WTC11 (cell line): ENCODE results near the gene LHX4. TPM values are rescaled to one million over a fixed set of nuclear protein-coding genes. Genes with fewer than 3 reads are reported as not detected.

ENCODE experiments used
- ATAC-seq: fragments of 200-7000 bp; cut with Tn5 transposase; 2 replicates; pipeline ENCODE4 v1.10.0; 2021; ENCODE audit warnings: mild to moderate bottlenecking, moderate library complexity
- CTCF ChIA-PET: fragments of 300-600 bp; sonication (Branson Sonifier 250); formaldehyde crosslinking; loops from one replicate; lab custom pipeline; 2021; ENCODE audit warnings: antibody characterized with exemption; lab: Charles Lee
- POLR2A ChIA-PET: fragments of 350-600 bp; sonication (Branson Sonifier 250); formaldehyde crosslinking; loops from one replicate; lab custom pipeline; 2021; ENCODE audit warnings: antibody characterized with exemption; lab: Charles Lee
- DNase-seq: peaks from one replicate; pipeline ENCODE4 v3.0.0; 2021; ENCODE audit warnings: low spot score
- H3K27ac Mint-ChIP-seq: 2 replicates; pipeline ENCODE4 v1.8.0; 2021; ENCODE audit warnings: mixed read lengths
- H3K27me3 Mint-ChIP-seq: 2 replicates; pipeline ENCODE4 v1.8.0; 2021; ENCODE audit warnings: low read depth, mild to moderate bottlenecking, moderate library complexity, mixed read lengths
- H3K36me3 Mint-ChIP-seq: 2 replicates; pipeline ENCODE4 v1.8.0; 2021; ENCODE audit warnings: mixed read lengths
- H3K4me1 Mint-ChIP-seq: 2 replicates; pipeline ENCODE4 v1.8.0; 2022; ENCODE audit warnings: mixed read lengths
- H3K4me3 Mint-ChIP-seq: 2 replicates; pipeline ENCODE4 v1.8.0; 2021; ENCODE audit warnings: mild to moderate bottlenecking, moderate library complexity, mixed read lengths
- H3K9me3 Mint-ChIP-seq: 2 replicates; pipeline ENCODE4 v1.8.0; 2021; ENCODE audit warnings: mixed read lengths
- CTCF ChIP-seq: fragments of 200-600 bp; IDR thresholded peaks from 2 replicates; pipeline ENCODE4 v1.8.0; 2022; ENCODE audit warnings: antibody characterized with exemption
- JUN ChIP-seq: sonication (generic); formaldehyde crosslinking; IDR thresholded peaks from 2 replicates; pipeline ENCODE4 v1.8.0; 2023; ENCODE audit warnings: mild to moderate bottlenecking, missing genetic modification reagents
- MAX ChIP-seq: sonication (generic); formaldehyde crosslinking; IDR thresholded peaks from 2 replicates; pipeline ENCODE4 v1.8.0; 2022; ENCODE audit warnings: mild to moderate bottlenecking, missing genetic modification reagents
- MLX ChIP-seq: sonication (generic); formaldehyde crosslinking; IDR thresholded peaks from 2 replicates; pipeline ENCODE4 v1.8.1; 2023; ENCODE audit warnings: mild to moderate bottlenecking, missing genetic modification reagents, moderate library complexity
- NR1H2 ChIP-seq: sonication (generic); formaldehyde crosslinking; IDR thresholded peaks from 2 replicates; pipeline ENCODE4 v1.9.0; 2021; ENCODE audit warnings: mild to moderate bottlenecking, moderate library complexity, missing genetic modification reagents
- PRRX2 ChIP-seq: fragments of 250-450 bp; sonication (Bioruptor Pico); IDR thresholded peaks from 2 replicates; pipeline ENCODE4 v1.8.0; 2021; ENCODE audit warnings: mild to moderate bottlenecking
- RORB ChIP-seq: fragments of 250-450 bp; sonication (Bioruptor Pico); IDR thresholded peaks from 2 replicates; pipeline ENCODE4 v1.9.0; 2021; ENCODE audit warnings: mild to moderate bottlenecking
- USF1 ChIP-seq: sonication (generic); formaldehyde crosslinking; IDR thresholded peaks from 2 replicates; pipeline ENCODE4 v1.8.0; 2022; ENCODE audit warnings: mild to moderate bottlenecking, missing genetic modification reagents
- ZNF219 ChIP-seq: sonication (generic); formaldehyde crosslinking; IDR thresholded peaks from 2 replicates; pipeline ENCODE4 v1.8.0; 2023; ENCODE audit warnings: missing genetic modification reagents, mild to moderate bottlenecking, borderline replicate concordance
- ZNF232 ChIP-seq: sonication (generic); formaldehyde crosslinking; IDR thresholded peaks from 2 replicates; pipeline ENCODE4 v1.8.0; 2022; ENCODE audit warnings: mild to moderate bottlenecking, missing genetic modification reagents
- ZNF396 ChIP-seq: fragments of 250-450 bp; sonication (Bioruptor Pico); IDR thresholded peaks from 2 replicates; pipeline ENCODE4 v1.8.0; 2021; ENCODE audit warnings: mild to moderate bottlenecking, moderate library complexity, borderline replicate concordance
- ZNF425 ChIP-seq: fragments of 250-450 bp; sonication (Bioruptor Pico); conservative IDR thresholded peaks from 2 replicates; pipeline ENCODE4 v1.9.0; 2021; ENCODE audit warnings: mild to moderate bottlenecking
- total RNA-seq: library from RNA; stranded (reverse); gene quantifications from 3 replicates; pipeline ENCODE4 v1.2.3, GENCODE V29; 2021
- TF ChIP-seq, protein P1 (sequence below): sonication (generic); formaldehyde crosslinking; IDR thresholded peaks from 2 replicates; pipeline ENCODE4 v1.8.1; 2023; ENCODE audit warnings: mild to moderate bottlenecking, moderate library complexity, missing genetic modification reagents
- TF ChIP-seq, protein P2 (sequence below): sonication (generic); formaldehyde crosslinking; IDR thresholded peaks from 2 replicates; pipeline ENCODE4 v1.8.1; 2022; ENCODE audit warnings: low read depth, mild to moderate bottlenecking, moderate library complexity, missing genetic modification reagents, borderline replicate concordance
- TF ChIP-seq, protein P3 (sequence below): fragments of 250-450 bp; sonication (Bioruptor Pico); IDR thresholded peaks from 2 replicates; pipeline ENCODE4 v2.1.2; 2022; ENCODE audit warnings: mild to moderate bottlenecking, moderate library complexity
- TF ChIP-seq, protein P4 (sequence below): sonication (generic); formaldehyde crosslinking; IDR thresholded peaks from 2 replicates; pipeline ENCODE4 v1.8.1; 2022; ENCODE audit warnings: low read depth, missing genetic modification reagents, borderline replicate concordance
- TF ChIP-seq, protein P5 (sequence below): fragments of 250-450 bp; sonication (Bioruptor Pico); IDR thresholded peaks from 2 replicates; pipeline ENCODE4 v1.9.0; 2021; ENCODE audit warnings: moderate library complexity, mild to moderate bottlenecking, inconsistent platforms, borderline replicate concordance

Gene LHX4
- total RNA-seq, 1 experiment from 2014 or later, result 19.2 TPM

DNA sequence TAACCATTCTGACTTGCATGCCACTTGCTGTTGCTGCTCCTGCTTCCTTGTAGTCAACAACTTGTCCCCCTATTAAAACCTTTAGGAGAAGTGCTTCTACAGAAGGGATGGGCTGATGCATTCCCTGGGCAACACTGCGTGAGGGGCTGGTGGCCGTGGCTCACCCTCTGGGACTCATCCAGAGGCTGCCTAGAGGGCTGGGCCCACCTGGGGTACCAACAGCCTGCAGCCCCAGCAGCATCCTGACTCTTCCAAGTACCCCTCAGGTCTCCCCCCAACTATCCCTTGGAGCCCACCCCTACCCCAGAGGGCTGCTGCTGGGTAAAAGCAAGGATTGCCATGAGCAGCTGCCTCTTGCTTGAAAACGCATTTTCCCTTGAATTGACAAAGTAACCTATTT, 34.7 kb upstream of the LHX4 start (continued):
- no peak for TF ChIP-seq CTCF
- no peak for TF ChIP-seq USF1 (CRISPR knock-in tag)
- TF ChIP-seq, protein P1, sequence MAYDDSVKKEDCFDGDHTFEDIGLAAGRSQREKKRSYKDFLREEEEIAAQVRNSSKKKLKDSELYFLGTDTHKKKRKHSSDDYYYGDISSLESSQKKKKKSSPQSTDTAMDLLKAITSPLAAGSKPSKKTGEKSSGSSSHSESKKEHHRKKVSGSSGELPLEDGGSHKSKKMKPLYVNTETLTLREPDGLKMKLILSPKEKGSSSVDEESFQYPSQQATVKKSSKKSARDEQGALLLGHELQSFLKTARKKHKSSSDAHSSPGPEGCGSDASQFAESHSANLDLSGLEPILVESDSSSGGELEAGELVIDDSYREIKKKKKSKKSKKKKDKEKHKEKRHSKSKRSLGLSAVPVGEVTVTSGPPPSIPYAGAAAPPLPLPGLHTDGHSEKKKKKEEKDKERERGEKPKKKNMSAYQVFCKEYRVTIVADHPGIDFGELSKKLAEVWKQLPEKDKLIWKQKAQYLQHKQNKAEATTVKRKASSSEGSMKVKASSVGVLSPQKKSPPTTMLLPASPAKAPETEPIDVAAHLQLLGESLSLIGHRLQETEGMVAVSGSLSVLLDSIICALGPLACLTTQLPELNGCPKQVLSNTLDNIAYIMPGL (CRISPR knock-in tag), result no peak
- TF ChIP-seq ZNF232 (CRISPR knock-in tag), result no peak
- no peak for TF ChIP-seq ZNF396 (CRISPR knock-in tag)

DNA sequence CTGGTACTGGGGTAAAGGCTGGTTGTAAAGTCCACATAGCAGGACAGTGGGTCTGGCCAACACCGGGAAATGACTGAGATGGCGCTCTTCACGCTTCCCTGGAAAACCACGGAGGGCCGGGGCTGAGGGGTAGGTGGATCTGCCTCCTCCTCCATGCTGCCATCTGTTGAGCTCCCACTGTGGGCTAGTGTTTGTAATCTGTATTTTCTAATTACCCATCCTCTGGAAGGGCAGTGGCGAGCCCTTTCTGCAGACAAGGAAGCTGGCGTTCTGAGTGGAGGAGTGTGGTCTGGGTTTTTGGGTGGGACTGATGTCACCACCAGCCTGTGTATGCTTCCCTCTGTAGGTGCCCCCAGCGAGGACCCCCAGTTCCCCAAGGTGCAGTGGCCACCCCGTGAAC, 34.1 kb upstream of the LHX4 start:
- POLR2A ChIA-PET, result no interaction called here
- Mint-ChIP-seq H3K27ac (no peak overlapping the region), H3K9me3 (no peaks in the 10 kb centered on the region), H3K27me3 (no peaks in the 10 kb centered on the region), H3K36me3 (peaks cover 26% of the 10 kb centered on the region), H3K4me1 (peaks cover 3% of the 10 kb centered on the region; the same call in 1 of the 2 replicates), H3K4me3 (no peak overlapping the region)
- DNase-seq (no peak), ATAC-seq (no peak)
- CTCF ChIA-PET, result interaction anchor here (0.6 to 3.7 kb wide), 5 partner anchors 8 to 36 kb away, joined by 3 to 23 read pairs (median 5); no protein-coding TSS in a partner anchor
- TF ChIP-seq ZNF425 (CRISPR knock-in tag) (no peak), MAX (no peak), RORB (CRISPR knock-in tag) (no peak), JUN (CRISPR knock-in tag) (no peak), ZNF219 (CRISPR knock-in tag) (no peak), PRRX2 (CRISPR knock-in tag) (no peak)
- TF ChIP-seq, protein P2, sequence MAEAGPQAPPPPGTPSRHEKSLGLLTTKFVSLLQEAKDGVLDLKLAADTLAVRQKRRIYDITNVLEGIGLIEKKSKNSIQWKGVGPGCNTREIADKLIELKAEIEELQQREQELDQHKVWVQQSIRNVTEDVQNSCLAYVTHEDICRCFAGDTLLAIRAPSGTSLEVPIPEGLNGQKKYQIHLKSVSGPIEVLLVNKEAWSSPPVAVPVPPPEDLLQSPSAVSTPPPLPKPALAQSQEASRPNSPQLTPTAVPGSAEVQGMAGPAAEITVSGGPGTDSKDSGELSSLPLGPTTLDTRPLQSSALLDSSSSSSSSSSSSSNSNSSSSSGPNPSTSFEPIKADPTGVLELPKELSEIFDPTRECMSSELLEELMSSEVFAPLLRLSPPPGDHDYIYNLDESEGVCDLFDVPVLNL, result no peak
- TF ChIP-seq, protein P3, sequence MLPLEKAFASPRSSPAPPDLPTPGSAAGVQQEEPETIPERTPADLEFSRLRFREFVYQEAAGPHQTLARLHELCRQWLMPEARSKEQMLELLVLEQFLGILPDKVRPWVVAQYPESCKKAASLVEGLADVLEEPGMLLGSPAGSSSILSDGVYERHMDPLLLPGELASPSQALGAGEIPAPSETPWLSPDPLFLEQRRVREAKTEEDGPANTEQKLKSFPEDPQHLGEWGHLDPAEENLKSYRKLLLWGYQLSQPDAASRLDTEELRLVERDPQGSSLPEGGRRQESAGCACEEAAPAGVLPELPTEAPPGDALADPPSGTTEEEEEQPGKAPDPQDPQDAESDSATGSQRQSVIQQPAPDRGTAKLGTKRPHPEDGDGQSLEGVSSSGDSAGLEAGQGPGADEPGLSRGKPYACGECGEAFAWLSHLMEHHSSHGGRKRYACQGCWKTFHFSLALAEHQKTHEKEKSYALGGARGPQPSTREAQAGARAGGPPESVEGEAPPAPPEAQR (CRISPR knock-in tag), result no peak

DNA sequence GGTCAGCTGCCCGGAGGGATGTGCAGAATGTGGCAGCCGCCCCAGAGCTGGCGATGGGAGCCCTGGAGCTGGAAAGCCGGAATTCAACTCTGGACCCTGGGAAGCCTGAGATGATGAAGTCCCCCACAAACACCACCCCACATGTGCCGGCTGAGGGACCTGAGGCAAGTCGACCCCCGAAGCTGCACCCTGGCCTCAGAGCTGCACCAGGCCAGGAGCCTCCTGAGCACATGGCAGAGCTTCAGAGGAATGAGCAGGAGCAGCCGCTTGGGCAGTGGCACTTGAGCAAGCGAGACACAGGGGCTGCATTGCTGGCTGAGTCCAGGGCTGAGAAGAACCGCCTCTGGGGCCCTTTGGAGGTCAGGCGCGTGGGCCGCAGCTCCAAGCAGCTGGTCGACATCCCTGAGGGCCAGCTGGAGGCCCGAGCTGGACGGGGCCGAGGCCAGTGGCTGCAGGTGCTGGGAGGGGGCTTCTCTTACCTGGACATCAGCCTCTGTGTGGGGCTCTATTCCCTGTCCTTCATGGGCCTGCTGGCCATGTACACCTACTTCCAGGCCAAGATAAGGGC, 33.5 kb upstream of the LHX4 start:
- Mint-ChIP-seq H3K27me3 (no peaks in the 10 kb centered on the region), H3K36me3 (peaks cover 20% of the 10 kb centered on the region), H3K4me3 (no peak overlapping the region), H3K27ac (no peak overlapping the region), H3K9me3 (no peaks in the 10 kb centered on the region), H3K4me1 (peaks cover 3% of the 10 kb centered on the region; the same call in 1 of the 2 replicates)
- ChIA-PET POLR2A (no interaction called here), CTCF (interaction anchor here (0.6 to 3.7 kb wide), 6 partner anchors 9 to 36 kb away, joined by 3 to 23 read pairs (median 6); no protein-coding TSS in a partner anchor)
- no peak for DNase-seq
- no peak for ATAC-seq
- TF ChIP-seq, protein P4, sequence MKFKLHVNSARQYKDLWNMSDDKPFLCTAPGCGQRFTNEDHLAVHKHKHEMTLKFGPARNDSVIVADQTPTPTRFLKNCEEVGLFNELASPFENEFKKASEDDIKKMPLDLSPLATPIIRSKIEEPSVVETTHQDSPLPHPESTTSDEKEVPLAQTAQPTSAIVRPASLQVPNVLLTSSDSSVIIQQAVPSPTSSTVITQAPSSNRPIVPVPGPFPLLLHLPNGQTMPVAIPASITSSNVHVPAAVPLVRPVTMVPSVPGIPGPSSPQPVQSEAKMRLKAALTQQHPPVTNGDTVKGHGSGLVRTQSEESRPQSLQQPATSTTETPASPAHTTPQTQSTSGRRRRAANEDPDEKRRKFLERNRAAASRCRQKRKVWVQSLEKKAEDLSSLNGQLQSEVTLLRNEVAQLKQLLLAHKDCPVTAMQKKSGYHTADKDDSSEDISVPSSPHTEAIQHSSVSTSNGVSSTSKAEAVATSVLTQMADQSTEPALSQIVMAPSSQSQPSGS, result no peak
- TF ChIP-seq NR1H2 (CRISPR knock-in tag), result no peak
- no peak for TF ChIP-seq MLX (CRISPR knock-in tag)
- TF ChIP-seq, protein P5, sequence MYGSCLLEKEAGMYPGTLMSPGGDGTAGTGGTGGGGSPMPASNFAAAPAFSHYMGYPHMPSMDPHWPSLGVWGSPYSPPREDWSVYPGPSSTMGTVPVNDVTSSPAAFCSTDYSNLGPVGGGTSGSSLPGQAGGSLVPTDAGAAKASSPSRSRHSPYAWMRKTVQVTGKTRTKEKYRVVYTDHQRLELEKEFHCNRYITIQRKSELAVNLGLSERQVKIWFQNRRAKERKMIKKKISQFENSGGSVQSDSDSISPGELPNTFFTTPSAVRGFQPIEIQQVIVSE (CRISPR knock-in tag), result no peak
